Gastroesophageal sphincter (tissue), 4 donors: ENCODE results near the gene IL9R. TPM values are rescaled to one million over a fixed set of nuclear protein-coding genes. Genes with fewer than 3 reads are reported as not detected.

Source experiments
- total RNA-seq, 4 donors: library from RNA; depleted of rRNA; stranded (reverse); fragments of >200 nt; gene quantifications; one replicate each; pipeline ENCODE4 v1.1.0, GENCODE V29; 2016

IL9R gene
- total RNA-seq, 4 donors from 2014 or later, result 0.15 to 0.32 TPM; not detected in 2

Other genes with a start within 250 kb of the IL9R start
- 10 to 100 TPM; 25.2 to 45.7 (median 30.4) TPM for gene VAMP7, start 116.4 kb upstream of the IL9R start, total RNA-seq